ENCODE results near the gene PRKCB.

DNA sequence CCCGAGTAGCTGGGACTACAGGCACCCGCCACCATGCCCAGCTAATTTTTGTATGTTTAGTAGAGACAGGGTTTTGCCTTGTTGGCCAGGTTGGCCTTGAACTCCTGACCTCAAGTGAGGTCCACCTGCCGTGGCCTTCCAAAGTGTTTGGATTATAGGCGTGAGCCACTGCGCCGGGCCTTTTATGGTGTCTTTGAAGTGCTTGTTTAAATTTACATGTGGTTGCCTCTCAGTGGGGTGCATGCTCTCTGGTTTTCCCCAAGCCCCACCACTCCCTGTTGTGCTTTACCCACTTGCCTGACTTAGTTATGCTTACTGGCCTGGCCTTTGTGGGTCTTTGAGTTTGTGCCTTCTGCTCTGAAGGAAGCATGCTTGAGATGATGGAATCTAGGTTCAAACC lies 132.0 kb downstream of the PRKCB start:
- TF ChIP-seq, protein P1, sequence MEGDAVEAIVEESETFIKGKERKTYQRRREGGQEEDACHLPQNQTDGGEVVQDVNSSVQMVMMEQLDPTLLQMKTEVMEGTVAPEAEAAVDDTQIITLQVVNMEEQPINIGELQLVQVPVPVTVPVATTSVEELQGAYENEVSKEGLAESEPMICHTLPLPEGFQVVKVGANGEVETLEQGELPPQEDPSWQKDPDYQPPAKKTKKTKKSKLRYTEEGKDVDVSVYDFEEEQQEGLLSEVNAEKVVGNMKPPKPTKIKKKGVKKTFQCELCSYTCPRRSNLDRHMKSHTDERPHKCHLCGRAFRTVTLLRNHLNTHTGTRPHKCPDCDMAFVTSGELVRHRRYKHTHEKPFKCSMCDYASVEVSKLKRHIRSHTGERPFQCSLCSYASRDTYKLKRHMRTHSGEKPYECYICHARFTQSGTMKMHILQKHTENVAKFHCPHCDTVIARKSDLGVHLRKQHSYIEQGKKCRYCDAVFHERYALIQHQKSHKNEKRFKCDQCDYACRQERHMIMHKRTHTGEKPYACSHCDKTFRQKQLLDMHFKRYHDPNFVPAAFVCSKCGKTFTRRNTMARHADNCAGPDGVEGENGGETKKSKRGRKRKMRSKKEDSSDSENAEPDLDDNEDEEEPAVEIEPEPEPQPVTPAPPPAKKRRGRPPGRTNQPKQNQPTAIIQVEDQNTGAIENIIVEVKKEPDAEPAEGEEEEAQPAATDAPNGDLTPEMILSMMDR (IDR thresholded peaks at IDR 0.05; ENCODE audit: poor library complexity) = no peak
- TF ChIP-seq EZH2 (IDR thresholded peaks at IDR 0.05; ENCODE audit: borderline replicate concordance) = no peak
